GM12878 (cell line): ENCODE results near the gene EXOSC10. TPM values are rescaled to one million over a fixed set of nuclear protein-coding genes. Genes with fewer than 3 reads are reported as not detected.

ENCODE experiments used
- ATF7 ChIP-seq: fragments of 450-650 bp; IDR thresholded peaks from 2 replicates; pipeline ENCODE4 v1.6.1; 2016; ENCODE audit warnings: low read depth, mild to moderate bottlenecking
- BACH1 ChIP-seq: fragments of 450-650 bp; IDR thresholded peaks from 2 replicates; pipeline ENCODE4 v1.6.1; 2017; ENCODE audit warnings: mild to moderate bottlenecking, borderline replicate concordance
- CEBPB ChIP-seq, 2 experiments: fragments of 150-350 bp in 1 of 2; IDR thresholded peaks; 2 replicates each; pipeline ENCODE4 v1.6.1; 2012 to 2014; ENCODE audit warnings: low read depth in 2 of 2, low read length in 2 of 2, borderline replicate concordance in 1 of 2, inconsistent platforms in 1 of 2
- EED ChIP-seq: sonication (generic); IDR thresholded peaks from 2 replicates; pipeline ENCODE4 v1.6.1; 2016; ENCODE audit warnings: antibody characterized with exemption, low read depth
- ELK1 ChIP-seq: IDR thresholded peaks from 2 replicates; pipeline ENCODE4 v1.6.1; 2012; ENCODE audit warnings: low read depth, low read length, improper control_type of control experiment
- EZH2 ChIP-seq: IDR thresholded peaks from 2 replicates; pipeline ENCODE4 v1.6.1; 2012; ENCODE audit warnings: low read depth, mild to moderate bottlenecking, control low read depth, inconsistent platforms, low read length, borderline replicate concordance; ENCODE audit not compliant: control insufficient read depth
- HCFC1 ChIP-seq: fragments of 150-350 bp; IDR thresholded peaks from 2 replicates; pipeline ENCODE4 v1.6.1; 2014; ENCODE audit warnings: low read length
- IRF4 ChIP-seq: IDR thresholded peaks from 2 replicates; pipeline ENCODE4 v1.6.1; 2011; ENCODE audit warnings: low read depth, low read length
- KAT2A ChIP-seq: conservative IDR thresholded peaks from 2 replicates; pipeline ENCODE4 v1.6.1; 2011; ENCODE audit warnings: low read depth, low read length; ENCODE audit not compliant: control insufficient read depth
- MEF2B ChIP-seq: fragments of 450-650 bp; IDR thresholded peaks from 2 replicates; pipeline ENCODE4 v1.6.1; 2018; ENCODE audit warnings: mild to moderate bottlenecking, moderate library complexity; ENCODE audit not compliant: partially characterized antibody, poor library complexity, severe bottlenecking
- NBN ChIP-seq: fragments of 450-650 bp; IDR thresholded peaks from 2 replicates; pipeline ENCODE4 v1.6.1; 2016
- NR2F1 ChIP-seq: fragments of 450-650 bp; conservative IDR thresholded peaks from 2 replicates; pipeline ENCODE4 v1.6.1; 2017; ENCODE audit warnings: mild to moderate bottlenecking
- POLR2AphosphoS5 ChIP-seq: IDR thresholded peaks from 2 replicates; pipeline ENCODE4 v1.6.1; 2011; ENCODE audit warnings: mild to moderate bottlenecking, low read length, inconsistent platforms
- RBBP5 ChIP-seq: fragments of 200-600 bp; sonication (generic); conservative IDR thresholded peaks from 2 replicates; pipeline ENCODE4 v1.6.1; 2016
- RFX5 ChIP-seq: IDR thresholded peaks from 2 replicates; pipeline ENCODE4 v1.6.1; 2011; ENCODE audit warnings: low read depth, low read length, improper control_type of control experiment
- SMAD1 ChIP-seq: fragments of 450-650 bp; IDR thresholded peaks from 2 replicates; pipeline ENCODE4 v1.6.1; 2018; ENCODE audit warnings: mild to moderate bottlenecking, low read depth; ENCODE audit not compliant: partially characterized antibody
- SP1 ChIP-seq: IDR thresholded peaks from one replicate; pipeline ENCODE4 v1.6.1; 2011; ENCODE audit warnings: low read depth, low read length
- SPI1 ChIP-seq: IDR thresholded peaks from 2 replicates; pipeline ENCODE4 v1.6.1; 2011; ENCODE audit warnings: low read depth, mild to moderate bottlenecking, low read length, moderate library complexity, borderline replicate concordance; ENCODE audit not compliant: insufficient read depth
- SREBF2 ChIP-seq: IDR thresholded peaks from 2 replicates; pipeline ENCODE4 v1.6.1; 2012; ENCODE audit warnings: mild to moderate bottlenecking, low read length
- YBX1 ChIP-seq: fragments of 450-650 bp; IDR thresholded peaks from 2 replicates; pipeline ENCODE4 v1.6.1; 2016; ENCODE audit warnings: antibody characterized with exemption
- ZNF592 ChIP-seq: fragments of 450-650 bp; IDR thresholded peaks from 2 replicates; pipeline ENCODE4 v1.6.1; 2017; ENCODE audit warnings: mild to moderate bottlenecking, moderate library complexity
- polyA plus RNA-seq, 11 experiments: library from polyadenylated mRNA; depleted of rRNA in 4 of 11; unstranded in 6 of 11; stranded (reverse) in 5 of 11; fragments of >200 nt; fragmentation: Nextera tagmentation in 4 of 11; fragmentation: Illumina TruSeq in 1 of 11; extraction: Ambion mirVana in 4 of 11; extraction: Trizol in 1 of 11; gene quantifications; 1 replicate in 1 of 11; 2 replicates in 10 of 11; pipeline versions ENCODE4 v1.2.1 to v1.2.3, GENCODE V29; 2011 to 2016; ENCODE audit warnings: inconsistent platforms in 2 of 11, missing spikeins in 2 of 11, low read depth in 1 of 11
- total RNA-seq, 4 experiments: library from RNA; depleted of rRNA in 3 of 4; stranded (reverse); fragments of >200 nt in 3 of 4; fragmentation: Illumina TruSeq in 1 of 4; extraction: Trizol in 1 of 4; gene quantifications; 2 replicates each; pipeline versions ENCODE4 v1.2.1 to v1.2.3, GENCODE V29; 2013 to 2021
- TF ChIP-seq, protein P1 (sequence below): fragments of 450-650 bp; IDR thresholded peaks from 2 replicates; pipeline ENCODE4 v1.6.1; 2016; ENCODE audit warnings: mild to moderate bottlenecking, moderate library complexity, borderline replicate concordance

Gene EXOSC10
- total and polyA plus RNA-seq, 10 of the 15 experiments (the other 5 are each of a cell fraction or from before 2014, with no cell fraction given) = 16.2 to 86.5 (median 66.4) TPM

GRCh38 chr1:11062965-11063401 lies 36.7 kb downstream of the EXOSC10 start (continued):
- TF ChIP-seq POLR2AphosphoS5 = peak; percentile 42; the same call in 1 of the 2 replicates
- no peak for TF ChIP-seq RFX5
- no peak for TF ChIP-seq SPI1
- TF ChIP-seq BACH1 = peak; percentile 93
- TF ChIP-seq ZNF592 = no peak
- TF ChIP-seq ATF7 = peak; percentile 90
- peak; percentile 80 for TF ChIP-seq IRF4
- TF ChIP-seq HCFC1 = no peak
- TF ChIP-seq SMAD1 = peak; percentile 77
- TF ChIP-seq SP1 = peak; percentile 14
- no peak for TF ChIP-seq YBX1
- TF ChIP-seq NR2F1 = peak; percentile 76
- TF ChIP-seq NBN = peak; percentile 94
- TF ChIP-seq SREBF2 = no peak
- TF ChIP-seq RBBP5 = no peak
- TF ChIP-seq EZH2 = no peak
- no peak for TF ChIP-seq KAT2A
- TF ChIP-seq MEF2B = peak; percentile 81
- TF ChIP-seq, protein P1, sequence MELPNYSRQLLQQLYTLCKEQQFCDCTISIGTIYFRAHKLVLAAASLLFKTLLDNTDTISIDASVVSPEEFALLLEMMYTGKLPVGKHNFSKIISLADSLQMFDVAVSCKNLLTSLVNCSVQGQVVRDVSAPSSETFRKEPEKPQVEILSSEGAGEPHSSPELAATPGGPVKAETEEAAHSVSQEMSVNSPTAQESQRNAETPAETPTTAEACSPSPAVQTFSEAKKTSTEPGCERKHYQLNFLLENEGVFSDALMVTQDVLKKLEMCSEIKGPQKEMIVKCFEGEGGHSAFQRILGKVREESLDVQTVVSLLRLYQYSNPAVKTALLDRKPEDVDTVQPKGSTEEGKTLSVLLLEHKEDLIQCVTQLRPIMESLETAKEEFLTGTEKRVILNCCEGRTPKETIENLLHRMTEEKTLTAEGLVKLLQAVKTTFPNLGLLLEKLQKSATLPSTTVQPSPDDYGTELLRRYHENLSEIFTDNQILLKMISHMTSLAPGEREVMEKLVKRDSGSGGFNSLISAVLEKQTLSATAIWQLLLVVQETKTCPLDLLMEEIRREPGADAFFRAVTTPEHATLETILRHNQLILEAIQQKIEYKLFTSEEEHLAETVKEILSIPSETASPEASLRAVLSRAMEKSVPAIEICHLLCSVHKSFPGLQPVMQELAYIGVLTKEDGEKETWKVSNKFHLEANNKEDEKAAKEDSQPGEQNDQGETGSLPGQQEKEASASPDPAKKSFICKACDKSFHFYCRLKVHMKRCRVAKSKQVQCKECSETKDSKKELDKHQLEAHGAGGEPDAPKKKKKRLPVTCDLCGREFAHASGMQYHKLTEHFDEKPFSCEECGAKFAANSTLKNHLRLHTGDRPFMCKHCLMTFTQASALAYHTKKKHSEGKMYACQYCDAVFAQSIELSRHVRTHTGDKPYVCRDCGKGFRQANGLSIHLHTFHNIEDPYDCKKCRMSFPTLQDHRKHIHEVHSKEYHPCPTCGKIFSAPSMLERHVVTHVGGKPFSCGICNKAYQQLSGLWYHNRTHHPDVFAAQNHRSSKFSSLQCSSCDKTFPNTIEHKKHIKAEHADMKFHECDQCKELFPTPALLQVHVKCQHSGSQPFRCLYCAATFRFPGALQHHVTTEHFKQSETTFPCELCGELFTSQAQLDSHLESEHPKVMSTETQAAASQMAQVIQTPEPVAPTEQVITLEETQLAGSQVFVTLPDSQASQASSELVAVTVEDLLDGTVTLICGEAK = no peak
- TF ChIP-seq CEBPB (IDR thresholded peaks at IDR 0.05; ENCODE audit: borderline replicate concordance in 1 of 2, low read depth in 2 of 2, low read length in 2 of 2) = no peak
- TF ChIP-seq ELK1 = no peak
- TF ChIP-seq EED = peak; percentile 87
